ENCODE results near the gene STRN3. TPM values are rescaled to one million over a fixed set of nuclear protein-coding genes. Genes with fewer than 3 reads are reported as not detected.
"Not testable (repeated sequence)": the region's sequence is repeated elsewhere in the genome, so short reads cannot be mapped to it uniquely, and the experiment has no call there.

The STRN3 gene
- total RNA-seq, 1 experiment from 2014 or later, result 44.2 TPM

DNA sequence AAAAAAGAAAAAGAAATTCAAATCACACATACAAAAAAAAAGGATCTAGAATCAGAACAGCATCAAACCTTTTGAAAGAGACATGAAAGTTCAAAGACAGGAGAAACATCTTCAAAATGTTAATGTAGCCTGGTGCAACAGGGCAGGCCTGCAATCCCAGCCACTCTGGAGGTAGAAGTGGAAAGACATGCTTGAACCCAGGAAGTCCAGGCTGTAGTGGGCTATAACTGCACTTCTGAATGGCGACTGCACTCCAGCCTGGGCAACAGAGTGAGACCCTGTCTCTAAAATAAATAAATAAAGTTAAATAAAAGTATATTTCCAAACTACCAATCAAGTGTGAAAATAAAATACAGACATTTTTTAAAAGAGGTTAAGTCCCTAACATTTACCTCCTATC, 19.5 kb downstream of the STRN3 start:
- no TSS peak for BruUV-seq (replicated peaks)
- no peaks in the 10 kb centered on the region for H3K27me3 ChIP-seq (replicated peaks; ENCODE audit: insufficient read depth, low read depth, low read length, poor library complexity)
- ChIA-PET CTCF (no interaction called here), POLR2A (ENCODE audit: low non-redundant PET) (no interaction called here)
- H3K4me3 ChIP-seq (ENCODE audit: low read depth, low read length, poor library complexity, severe bottlenecking), result no peak overlapping the region
- intact Hi-C loops (cut with micrococcal nuclease; ENCODE audit: unreplicated experiment), result no loop called here
- no peaks in the 10 kb centered on the region for H3K4me1 ChIP-seq (ENCODE audit: insufficient read depth, low read length, poor library complexity, severe bottlenecking)
- H3K36me3 ChIP-seq (ENCODE audit: insufficient read depth, low read length, poor library complexity, severe bottlenecking), result no peaks in the 10 kb centered on the region
- TF ChIP-seq, protein P1, sequence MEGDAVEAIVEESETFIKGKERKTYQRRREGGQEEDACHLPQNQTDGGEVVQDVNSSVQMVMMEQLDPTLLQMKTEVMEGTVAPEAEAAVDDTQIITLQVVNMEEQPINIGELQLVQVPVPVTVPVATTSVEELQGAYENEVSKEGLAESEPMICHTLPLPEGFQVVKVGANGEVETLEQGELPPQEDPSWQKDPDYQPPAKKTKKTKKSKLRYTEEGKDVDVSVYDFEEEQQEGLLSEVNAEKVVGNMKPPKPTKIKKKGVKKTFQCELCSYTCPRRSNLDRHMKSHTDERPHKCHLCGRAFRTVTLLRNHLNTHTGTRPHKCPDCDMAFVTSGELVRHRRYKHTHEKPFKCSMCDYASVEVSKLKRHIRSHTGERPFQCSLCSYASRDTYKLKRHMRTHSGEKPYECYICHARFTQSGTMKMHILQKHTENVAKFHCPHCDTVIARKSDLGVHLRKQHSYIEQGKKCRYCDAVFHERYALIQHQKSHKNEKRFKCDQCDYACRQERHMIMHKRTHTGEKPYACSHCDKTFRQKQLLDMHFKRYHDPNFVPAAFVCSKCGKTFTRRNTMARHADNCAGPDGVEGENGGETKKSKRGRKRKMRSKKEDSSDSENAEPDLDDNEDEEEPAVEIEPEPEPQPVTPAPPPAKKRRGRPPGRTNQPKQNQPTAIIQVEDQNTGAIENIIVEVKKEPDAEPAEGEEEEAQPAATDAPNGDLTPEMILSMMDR (conservative IDR thresholded peaks at IDR 0.05; ENCODE audit: low read depth, low read length), result no peak
- TF ChIP-seq EZH2 (IDR thresholded peaks at IDR 0.05; ENCODE audit: borderline replicate concordance, low read depth, low read length, poor library complexity, severe bottlenecking), result no peak
- DNase-seq (ENCODE audit: low spot score), result no peak
- H3K27ac ChIP-seq (ENCODE audit: low read depth, low read length, poor library complexity, severe bottlenecking), result no peak overlapping the region
- H3K9me3 ChIP-seq (ENCODE audit: low read depth, low read length, poor library complexity, severe bottlenecking), result no peaks in the 10 kb centered on the region

- POLR2A ChIA-PET (ENCODE audit: low non-redundant PET); CTCF ChIA-PET: not testable (repeated sequence)
These were observed 22.2 kb downstream of the STRN3 start for GRCh38 chr14:31004007-31004406.

DNA sequence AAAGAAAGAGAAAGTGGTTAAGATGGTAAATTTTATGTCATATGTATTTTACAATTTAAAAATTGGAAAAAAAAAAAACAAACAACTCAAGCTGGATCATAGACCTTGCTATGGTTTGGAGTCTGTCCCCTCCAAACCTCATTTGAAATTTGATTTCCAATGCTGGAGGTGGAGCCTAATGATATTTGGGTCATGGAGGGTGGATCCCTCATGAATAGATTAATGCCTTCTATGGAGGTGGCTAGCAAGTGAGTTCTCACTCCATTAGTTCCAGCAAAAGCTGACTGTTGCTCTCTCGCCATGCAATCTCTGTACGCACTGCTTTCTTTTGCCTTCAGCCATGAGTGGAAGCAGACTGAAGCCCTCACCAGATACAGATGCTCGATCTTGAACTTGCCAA, 22.9 kb downstream of the STRN3 start:
- no peak overlapping the region for H3K4me3 ChIP-seq (ENCODE audit: low read depth, low read length, poor library complexity, severe bottlenecking)
- H3K27me3 ChIP-seq (replicated peaks; ENCODE audit: insufficient read depth, low read depth, low read length, poor library complexity), result no peaks in the 10 kb centered on the region
- intact Hi-C loops (cut with micrococcal nuclease; ENCODE audit: unreplicated experiment), result no loop called here
- H3K36me3 ChIP-seq (ENCODE audit: insufficient read depth, low read length, poor library complexity, severe bottlenecking), result no peaks in the 10 kb centered on the region
- H3K9me3 ChIP-seq (ENCODE audit: low read depth, low read length, poor library complexity, severe bottlenecking), result peaks cover 18% of the 10 kb centered on the region
- no peak for DNase-seq (ENCODE audit: low spot score)
- H3K4me1 ChIP-seq (ENCODE audit: insufficient read depth, low read length, poor library complexity, severe bottlenecking), result no peaks in the 10 kb centered on the region
- POLR2A ChIA-PET (ENCODE audit: low non-redundant PET), result interaction anchor here (0.6 kb wide), 1 partner anchor 1036 kb away, joined by 8 read pairs; no protein-coding TSS in a partner anchor
- CTCF ChIA-PET, result interaction anchor here (0.7 kb wide), 1 partner anchor 71 kb away, joined by 5 read pairs; no protein-coding TSS in a partner anchor
- no TSS peak for BruUV-seq (replicated peaks)
- TF ChIP-seq EZH2 (IDR thresholded peaks at IDR 0.05; ENCODE audit: borderline replicate concordance, low read depth, low read length, poor library complexity, severe bottlenecking), result no peak
- TF ChIP-seq, protein P1 (conservative IDR thresholded peaks at IDR 0.05; ENCODE audit: low read depth, low read length), result no peak
- no peak overlapping the region for H3K27ac ChIP-seq (ENCODE audit: low read depth, low read length, poor library complexity, severe bottlenecking)

More at GRCh38 chr14:31004007-31004406, 22.2 kb downstream of the STRN3 start:
- H3K9me3 ChIP-seq (ENCODE audit: low read depth, low read length, poor library complexity, severe bottlenecking), result peaks cover 11% of the 10 kb centered on the region
- BruUV-seq (replicated peaks); H3K27me3 ChIP-seq (replicated peaks; ENCODE audit: insufficient read depth, low read depth, low read length, poor library complexity); H3K4me3 ChIP-seq (ENCODE audit: low read depth, low read length, poor library complexity, severe bottlenecking); DNase-seq (ENCODE audit: low spot score); H3K36me3 ChIP-seq (ENCODE audit: insufficient read depth, low read length, poor library complexity, severe bottlenecking); intact Hi-C loops (cut with micrococcal nuclease; ENCODE audit: unreplicated experiment); H3K4me1 ChIP-seq (ENCODE audit: insufficient read depth, low read length, poor library complexity, severe bottlenecking); H3K27ac ChIP-seq (ENCODE audit: low read depth, low read length, poor library complexity, severe bottlenecking): not testable (repeated sequence)

- POLR2A ChIA-PET (ENCODE audit: low non-redundant PET), result no interaction called here
- no peaks in the 10 kb centered on the region for H3K27me3 ChIP-seq (replicated peaks; ENCODE audit: insufficient read depth, low read depth, low read length, poor library complexity)
- H3K4me1 ChIP-seq (ENCODE audit: insufficient read depth, low read length, poor library complexity, severe bottlenecking), result no peaks in the 10 kb centered on the region
- no TSS peak for BruUV-seq (replicated peaks)
- intact Hi-C loops (cut with micrococcal nuclease; ENCODE audit: unreplicated experiment), result no loop called here
- TF ChIP-seq, protein P1 (conservative IDR thresholded peaks at IDR 0.05; ENCODE audit: low read depth, low read length), result no peak
- TF ChIP-seq EZH2 (IDR thresholded peaks at IDR 0.05; ENCODE audit: borderline replicate concordance, low read depth, low read length, poor library complexity, severe bottlenecking), result no peak
- no peak overlapping the region for H3K27ac ChIP-seq (ENCODE audit: low read depth, low read length, poor library complexity, severe bottlenecking)
- DNase-seq (ENCODE audit: low spot score), result no peak
- no peaks in the 10 kb centered on the region for H3K36me3 ChIP-seq (ENCODE audit: insufficient read depth, low read length, poor library complexity, severe bottlenecking)
- no peak overlapping the region for H3K4me3 ChIP-seq (ENCODE audit: low read depth, low read length, poor library complexity, severe bottlenecking)
- H3K9me3 ChIP-seq (ENCODE audit: low read depth, low read length, poor library complexity, severe bottlenecking), result peaks cover 23% of the 10 kb centered on the region
- CTCF ChIA-PET, result no interaction called here
These were observed 24.9 kb downstream of the STRN3 start for GRCh38 chr14:31001339-31001658.
